Breast epithelium (tissue), 3 donors: ENCODE measurements around the gene SLC10A1.

Experiments used
- POLR2A ChIP-seq: fragments of 450-650 bp; IDR thresholded peaks from one replicate; pipeline ENCODE4 v1.6.1; 2016; ENCODE audit warnings: antibody characterized with exemption, mild to moderate bottlenecking, moderate library complexity
- POLR2AphosphoS5 ChIP-seq, 3 donors: sonication (generic); formaldehyde crosslinking; IDR thresholded peaks; one replicate each; pipeline ENCODE4 v1.6.1; 2017; ENCODE audit warnings: antibody characterized with exemption in 3 of 3
- TF ChIP-seq, protein P1 (sequence below), 3 donors: fragments of 450-650 bp; IDR thresholded peaks; one replicate each; pipeline ENCODE4 v1.5.1; 2016 to 2017; ENCODE audit warnings: antibody characterized with exemption in 3 of 3, mild to moderate bottlenecking in 3 of 3, moderate library complexity in 3 of 3

DNA sequence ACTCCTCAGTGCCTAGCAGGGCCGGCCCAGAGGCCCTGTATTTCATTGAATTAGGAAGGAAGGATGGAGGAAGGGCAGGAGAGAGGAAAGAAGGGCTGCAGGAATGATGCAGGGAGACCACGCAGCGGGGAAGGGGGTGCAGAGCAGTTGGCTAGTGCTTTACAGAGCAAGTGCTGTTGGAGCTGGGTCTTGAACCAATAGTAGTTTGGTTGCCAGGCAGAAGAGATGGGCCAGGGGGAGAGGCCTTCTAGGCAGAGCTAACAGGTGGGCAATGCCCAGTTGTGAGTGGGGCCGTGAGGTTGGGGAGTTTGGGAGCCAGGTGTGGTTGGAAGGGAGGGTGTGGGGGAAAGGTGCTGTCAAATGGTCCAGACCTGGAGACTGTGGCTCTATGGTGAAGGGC, 69.2 kb downstream of the SLC10A1 start:
- TF ChIP-seq, protein P1, sequence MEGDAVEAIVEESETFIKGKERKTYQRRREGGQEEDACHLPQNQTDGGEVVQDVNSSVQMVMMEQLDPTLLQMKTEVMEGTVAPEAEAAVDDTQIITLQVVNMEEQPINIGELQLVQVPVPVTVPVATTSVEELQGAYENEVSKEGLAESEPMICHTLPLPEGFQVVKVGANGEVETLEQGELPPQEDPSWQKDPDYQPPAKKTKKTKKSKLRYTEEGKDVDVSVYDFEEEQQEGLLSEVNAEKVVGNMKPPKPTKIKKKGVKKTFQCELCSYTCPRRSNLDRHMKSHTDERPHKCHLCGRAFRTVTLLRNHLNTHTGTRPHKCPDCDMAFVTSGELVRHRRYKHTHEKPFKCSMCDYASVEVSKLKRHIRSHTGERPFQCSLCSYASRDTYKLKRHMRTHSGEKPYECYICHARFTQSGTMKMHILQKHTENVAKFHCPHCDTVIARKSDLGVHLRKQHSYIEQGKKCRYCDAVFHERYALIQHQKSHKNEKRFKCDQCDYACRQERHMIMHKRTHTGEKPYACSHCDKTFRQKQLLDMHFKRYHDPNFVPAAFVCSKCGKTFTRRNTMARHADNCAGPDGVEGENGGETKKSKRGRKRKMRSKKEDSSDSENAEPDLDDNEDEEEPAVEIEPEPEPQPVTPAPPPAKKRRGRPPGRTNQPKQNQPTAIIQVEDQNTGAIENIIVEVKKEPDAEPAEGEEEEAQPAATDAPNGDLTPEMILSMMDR (IDR thresholded peaks at IDR 0.05), result no peak
- TF ChIP-seq POLR2AphosphoS5 (IDR thresholded peaks at IDR 0.05), result no peak
- no peak for TF ChIP-seq POLR2A
